ENCODE measurements around the gene KANSL1L. TPM values are rescaled to one million over a fixed set of nuclear protein-coding genes. Genes with fewer than 3 reads are reported as not detected.

Gene KANSL1L
- total RNA-seq, 4 donors from 2014 or later: 25.1 to 41.5 (median 30.0) TPM

GRCh38 chr2:210198326-210198725 lies 27.1 kb upstream of the KANSL1L start:
- intact Hi-C loops (cut with DNase I): no loop called here
- no peak for DNase-seq (ENCODE audit: extremely low spot score)
- peaks cover 0 to 14% (median 5%) of the 10 kb centered on the region in 4 donors for H3K4me1 ChIP-seq
- no peak overlapping the region for H3K4me3 ChIP-seq
- peaks cover 0 to 6% (median 0%) of the 10 kb centered on the region in 4 donors for H3K27me3 ChIP-seq
- no peaks in the 10 kb centered on the region for H3K9me3 ChIP-seq
- H3K27ac ChIP-seq (replicated peaks in 1 of 4): no peak overlapping the region
- H3K36me3 ChIP-seq: no peaks in the 10 kb centered on the region
- TF ChIP-seq POLR2A (IDR thresholded peaks at IDR 0.05; ENCODE audit: low read depth) (no peak), EP300 (IDR thresholded peaks at IDR 0.05) (no peak), POLR2AphosphoS5 (IDR thresholded peaks at IDR 0.05) (no peak)
- TF ChIP-seq, protein P1, sequence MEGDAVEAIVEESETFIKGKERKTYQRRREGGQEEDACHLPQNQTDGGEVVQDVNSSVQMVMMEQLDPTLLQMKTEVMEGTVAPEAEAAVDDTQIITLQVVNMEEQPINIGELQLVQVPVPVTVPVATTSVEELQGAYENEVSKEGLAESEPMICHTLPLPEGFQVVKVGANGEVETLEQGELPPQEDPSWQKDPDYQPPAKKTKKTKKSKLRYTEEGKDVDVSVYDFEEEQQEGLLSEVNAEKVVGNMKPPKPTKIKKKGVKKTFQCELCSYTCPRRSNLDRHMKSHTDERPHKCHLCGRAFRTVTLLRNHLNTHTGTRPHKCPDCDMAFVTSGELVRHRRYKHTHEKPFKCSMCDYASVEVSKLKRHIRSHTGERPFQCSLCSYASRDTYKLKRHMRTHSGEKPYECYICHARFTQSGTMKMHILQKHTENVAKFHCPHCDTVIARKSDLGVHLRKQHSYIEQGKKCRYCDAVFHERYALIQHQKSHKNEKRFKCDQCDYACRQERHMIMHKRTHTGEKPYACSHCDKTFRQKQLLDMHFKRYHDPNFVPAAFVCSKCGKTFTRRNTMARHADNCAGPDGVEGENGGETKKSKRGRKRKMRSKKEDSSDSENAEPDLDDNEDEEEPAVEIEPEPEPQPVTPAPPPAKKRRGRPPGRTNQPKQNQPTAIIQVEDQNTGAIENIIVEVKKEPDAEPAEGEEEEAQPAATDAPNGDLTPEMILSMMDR (IDR thresholded peaks at IDR 0.05): no peak
- 23% methylated on average over 1 of the region's 1 CpG for WGBS

DNA sequence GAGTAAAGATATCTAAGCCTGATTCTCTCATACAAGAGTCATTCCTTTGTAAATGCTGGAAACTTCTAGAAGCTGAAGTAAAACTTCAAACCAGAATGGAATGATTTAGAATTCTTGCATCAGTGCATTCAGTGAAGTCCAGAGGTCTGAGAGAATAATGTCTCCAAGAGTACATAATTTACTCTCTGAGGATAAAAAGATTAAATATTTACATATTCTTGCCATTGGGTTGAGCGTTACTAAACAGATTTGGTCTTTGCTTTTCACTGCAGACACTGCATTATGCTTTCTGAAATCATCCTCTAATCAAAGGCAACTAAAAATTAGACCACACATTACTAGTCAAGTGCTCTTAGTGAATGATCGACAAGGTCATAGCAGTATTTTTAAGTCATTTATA lies 26.5 kb upstream of the KANSL1L start:
- TF ChIP-seq, protein P1 (IDR thresholded peaks at IDR 0.05): no peak
- TF ChIP-seq POLR2AphosphoS5 (IDR thresholded peaks at IDR 0.05) (no peak), EP300 (IDR thresholded peaks at IDR 0.05) (no peak), POLR2A (IDR thresholded peaks at IDR 0.05; ENCODE audit: low read depth) (no peak)
- H3K4me3 ChIP-seq: no peak overlapping the region
- no peak for DNase-seq (ENCODE audit: extremely low spot score)
- no peak overlapping the region for H3K27ac ChIP-seq (replicated peaks in 1 of 4)
- intact Hi-C loops (cut with DNase I): loop anchor here (2.0 kb wide), 2 partner anchors 125 to 221 kb away; no protein-coding TSS in a partner anchor
- H3K36me3 ChIP-seq: no peaks in the 10 kb centered on the region
- H3K9me3 ChIP-seq: no peaks in the 10 kb centered on the region
- H3K4me1 ChIP-seq: peaks cover 0 to 14% (median 5%) of the 10 kb centered on the region in 4 donors
- 51% methylated on average over 2 of the region's 2 CpGs for WGBS
- peaks cover 0 to 6% (median 0%) of the 10 kb centered on the region in 4 donors for H3K27me3 ChIP-seq

- WGBS: 39% methylated on average over 8 of the region's 8 CpGs
- intact Hi-C loops (cut with DNase I): loop anchor here (1.0 kb wide), 1 partner anchor 215 kb away; no protein-coding TSS in a partner anchor
Measured at GRCh38 chr2:210195101-210195852, 24.1 kb upstream of the KANSL1L start.

GRCh38 chr2:210190345-210190744 lies 19.1 kb upstream of the KANSL1L start:
- intact Hi-C loops (cut with DNase I): no loop called here
- H3K27ac ChIP-seq (replicated peaks in 1 of 4): no peak overlapping the region
- H3K27me3 ChIP-seq: no peaks in the 10 kb centered on the region
- H3K4me3 ChIP-seq: no peak overlapping the region
- WGBS: 90% methylated on average over 4 of the region's 4 CpGs
- H3K36me3 ChIP-seq: no peaks in the 10 kb centered on the region
- peaks cover 0 to 9% (median 5%) of the 10 kb centered on the region in 4 donors for H3K9me3 ChIP-seq
- H3K4me1 ChIP-seq: peaks cover 0 to 4% (median under 1%) of the 10 kb centered on the region in 4 donors
- DNase-seq (ENCODE audit: extremely low spot score): no peak
- no peak for TF ChIP-seq POLR2A (IDR thresholded peaks at IDR 0.05; ENCODE audit: low read depth)
- TF ChIP-seq EP300 (IDR thresholded peaks at IDR 0.05): no peak
- TF ChIP-seq POLR2AphosphoS5 (IDR thresholded peaks at IDR 0.05): no peak
- TF ChIP-seq, protein P1 (IDR thresholded peaks at IDR 0.05): no peak

More at GRCh38 chr2:210195101-210195852, 24.1 kb upstream of the KANSL1L start:
- no peak overlapping the region for H3K27ac ChIP-seq (replicated peaks in 1 of 4)
- no peaks in the 10 kb centered on the region for H3K36me3 ChIP-seq
- DNase-seq (ENCODE audit: extremely low spot score): no peak
- peak overlapping the region in 3 of 4 donors; percentile 16 to 34 (median 18) for H3K4me3 ChIP-seq
- TF ChIP-seq, protein P1 (IDR thresholded peaks at IDR 0.05): peak; percentile 61 to 76 (median 74)
- no peak for TF ChIP-seq POLR2A (IDR thresholded peaks at IDR 0.05; ENCODE audit: low read depth)
- no peaks in the 10 kb centered on the region for H3K9me3 ChIP-seq
- H3K27me3 ChIP-seq: no peaks in the 10 kb centered on the region
- peaks cover 0 to 14% (median 5%) of the 10 kb centered on the region in 4 donors for H3K4me1 ChIP-seq
